Stimulated activated CD8-positive, alpha-beta memory T cell treated with anti-CD3 and anti-CD28 coated beads, Interleukin-7, amount 100 ng/mL, for 48 hours (primary cell): ENCODE results near the gene DENND1C.
"Not testable (repeated sequence)": the region's sequence is repeated elsewhere in the genome, so short reads cannot be mapped to it uniquely, and the experiment has no call there.

Experiments
- DNase-seq, 2 donors: peaks; one replicate each; pipeline ENCODE4 v3.0.0-alpha.2; 2020; ENCODE audit warnings: low read depth in 1 of 2; ENCODE audit errors: extremely low read depth in 1 of 2

Gene DENND1C

GRCh38 chr19:6508028-6508771 is 26.6 kb upstream of the DENND1C start:
- not testable (repeated sequence) for DNase-seq

GRCh38 chr19:6503407-6504201 is 22.0 kb upstream of the DENND1C start:
- DNase-seq: no peak

DNA sequence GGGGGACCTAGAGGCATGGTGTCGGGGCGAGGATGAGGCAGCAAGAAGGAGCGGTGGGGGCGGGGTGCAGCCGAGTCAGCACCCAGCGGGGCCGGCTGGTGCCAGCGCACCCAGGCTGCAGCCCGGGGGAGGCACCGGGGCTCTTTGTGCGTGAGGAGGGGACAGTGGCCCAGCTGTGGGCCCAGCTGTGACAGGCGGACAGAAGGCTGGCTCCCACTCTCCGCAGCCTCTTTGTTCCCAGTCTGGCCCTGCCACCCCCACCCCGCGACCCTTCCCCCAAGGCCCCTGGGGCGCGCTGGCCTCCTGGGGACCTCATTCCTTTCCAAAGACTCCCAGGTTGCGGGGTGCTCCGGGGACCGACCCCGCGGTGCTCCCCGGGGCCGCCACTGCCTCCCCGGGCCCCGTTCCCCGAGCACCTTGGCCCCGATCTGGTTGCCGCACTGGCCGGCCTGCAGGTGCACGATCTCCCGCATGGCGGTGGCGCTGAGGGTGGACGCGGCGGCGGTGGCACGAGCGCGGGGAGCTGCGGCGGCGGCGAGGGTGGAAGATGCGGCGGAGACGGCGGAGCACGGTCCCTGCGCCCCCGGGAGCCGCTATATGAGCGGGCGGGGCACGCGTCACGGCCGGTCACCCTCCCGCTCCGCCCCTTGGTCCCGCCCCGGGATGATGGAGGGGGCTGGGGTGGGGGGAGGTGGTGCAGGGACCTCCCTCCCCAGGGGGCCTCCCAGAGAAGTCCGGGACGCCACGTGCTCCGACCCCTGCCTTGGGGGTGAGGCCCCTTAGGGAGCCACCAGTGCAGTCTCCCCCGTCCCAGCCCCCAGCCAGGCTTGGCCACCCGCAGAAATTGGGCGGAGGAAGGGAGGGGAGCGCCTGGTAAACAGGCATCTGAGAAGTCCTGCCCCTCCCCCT is 20.4 kb upstream of the DENND1C start, which contains the start of gene TUBB4A:
TUBB4A (minus strand) TSS at position 570 of the 909 bp plus-strand sequence; CDS start at position 473, 97 bp downstream.
- DNase-seq: no peak

DNA sequence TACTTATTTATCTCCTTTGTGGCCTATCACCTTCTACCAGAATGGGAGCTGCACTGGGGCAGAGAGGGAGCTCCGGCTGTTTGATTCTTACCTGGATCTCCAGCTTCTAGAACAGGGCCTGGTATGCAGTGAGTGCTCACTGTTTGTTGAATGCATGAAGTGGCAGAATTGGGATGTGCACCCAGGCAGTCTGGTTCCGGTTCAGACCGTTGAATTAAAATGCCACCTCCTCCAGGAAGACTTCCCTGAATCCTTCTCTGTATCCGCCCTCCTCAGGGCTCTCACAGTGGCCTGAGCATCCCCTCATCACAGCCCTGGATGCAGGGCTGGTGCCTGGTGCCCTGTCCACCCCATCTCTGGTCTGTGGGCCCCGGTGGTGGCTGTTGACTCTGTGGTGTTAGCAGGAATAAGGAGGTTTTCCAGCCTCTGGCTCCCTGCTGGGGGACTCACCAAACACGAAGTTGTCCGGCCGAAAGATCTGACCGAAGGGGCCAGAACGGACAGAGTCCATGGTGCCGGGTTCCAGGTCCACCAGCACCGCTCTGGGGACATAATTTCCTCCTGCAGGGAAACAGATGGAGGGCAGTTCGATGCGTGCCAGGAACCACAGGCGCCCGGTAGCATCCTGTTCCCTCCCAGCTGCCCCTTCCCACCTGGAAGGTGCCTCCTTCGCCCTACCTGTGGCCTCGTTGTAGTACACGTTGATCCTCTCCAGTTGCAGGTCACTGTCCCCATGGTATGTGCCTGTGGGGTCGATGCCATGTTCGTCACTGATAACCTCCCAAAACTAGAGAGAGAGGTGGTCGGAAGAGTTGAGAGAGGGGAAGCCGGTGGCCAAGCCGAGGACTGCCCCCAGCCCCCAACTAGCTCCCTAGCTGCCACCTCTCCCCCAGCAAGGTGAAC is 19.5 kb upstream of the DENND1C start:
- DNase-seq: no peak

DNA sequence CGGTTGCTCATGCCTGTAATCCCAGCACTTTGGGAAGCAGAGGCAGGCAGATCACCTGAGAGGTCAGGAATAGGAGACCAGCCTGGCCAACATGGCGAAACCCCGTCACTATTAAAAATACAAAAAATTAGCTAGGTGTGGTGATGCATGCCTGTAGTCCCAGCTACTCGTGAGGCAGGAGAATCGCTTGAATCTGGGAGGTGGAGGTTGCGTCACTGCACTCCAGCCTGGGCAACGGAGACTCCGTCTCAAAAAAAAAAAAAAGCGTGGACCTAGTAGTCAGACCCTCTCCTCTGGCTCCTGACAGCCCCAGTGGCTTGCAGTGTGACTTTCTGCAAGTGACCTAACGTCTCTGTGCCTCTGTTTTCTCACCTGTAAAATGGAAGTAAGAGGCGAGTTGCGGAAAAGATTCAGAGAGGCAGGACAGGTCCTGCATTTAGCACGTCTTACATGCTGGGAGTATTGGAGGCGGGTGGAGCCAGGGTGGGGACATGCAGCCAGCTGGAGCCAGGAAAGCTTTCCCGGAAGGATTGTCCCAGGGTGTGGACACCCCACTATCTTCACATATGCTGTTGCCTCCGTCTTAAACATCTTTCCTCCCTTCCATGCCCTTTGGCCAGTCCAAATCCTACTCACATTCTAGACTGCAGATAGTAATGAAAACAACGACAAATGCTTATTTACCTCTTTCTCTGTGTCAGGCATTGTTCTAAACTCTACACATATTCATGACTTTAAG is 17.6 kb upstream of the DENND1C start:
- no peak for DNase-seq

DNA sequence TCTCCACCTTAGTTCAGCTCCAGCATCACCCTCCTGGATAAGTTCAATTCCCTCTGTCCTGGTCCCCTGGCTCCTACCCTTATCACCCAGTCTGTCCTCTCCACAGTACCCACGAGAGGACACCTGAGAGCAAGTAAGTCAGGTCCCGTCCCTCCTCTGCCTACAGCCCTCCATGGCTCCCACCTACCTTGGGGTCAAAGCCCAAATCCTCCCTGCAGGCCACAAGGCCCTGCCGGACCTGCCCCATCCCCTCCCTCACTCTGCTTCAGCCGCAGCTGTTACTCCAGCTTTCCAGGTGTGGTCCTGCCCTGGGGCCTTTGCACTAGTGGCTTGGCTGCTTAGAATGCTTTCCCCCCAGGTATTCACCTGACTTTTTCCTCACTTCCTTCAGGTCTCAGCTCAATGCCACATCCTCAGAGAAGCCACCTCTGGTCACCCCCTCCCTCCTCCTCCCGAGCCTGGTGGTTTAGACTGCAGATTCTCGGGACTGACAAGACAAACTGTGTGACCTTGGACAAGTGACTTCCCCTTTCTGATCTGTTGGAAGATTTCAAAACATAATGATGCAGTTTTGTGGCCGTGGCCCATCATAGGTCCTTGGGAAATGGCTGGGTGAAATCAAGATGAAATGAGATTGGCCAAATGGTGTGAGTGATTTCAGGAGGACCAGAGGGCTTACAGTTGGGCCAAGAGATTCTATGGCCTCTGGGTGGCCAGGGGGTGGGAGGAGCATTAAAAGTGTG is 16.9 kb upstream of the DENND1C start:
- no peak for DNase-seq

DNA sequence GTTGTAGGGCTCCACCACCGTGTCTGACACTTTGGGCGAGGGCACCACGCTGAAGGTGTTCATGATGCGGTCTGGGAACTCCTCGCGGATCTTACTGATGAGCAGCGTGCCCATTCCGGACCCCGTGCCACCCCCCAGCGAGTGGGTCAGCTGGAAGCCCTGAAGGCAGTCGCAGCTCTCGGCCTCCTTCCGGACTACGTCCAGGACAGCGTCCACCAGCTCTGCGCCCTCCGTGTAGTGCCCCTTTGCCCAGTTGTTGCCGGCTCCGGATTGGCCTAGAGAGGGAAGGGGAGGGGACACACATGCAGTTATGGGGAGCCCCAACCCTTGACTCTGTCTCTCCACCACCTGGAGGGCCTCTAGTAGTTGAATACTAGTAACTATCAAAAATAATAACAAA is 14.4 kb upstream of the DENND1C start:
- no peak for DNase-seq

GRCh38 chr19:6494438-6495036 is 12.9 kb upstream of the DENND1C start:
- DNase-seq: no peak

- DNase-seq: no peak
Measured at GRCh38 chr19:6491802-6492592, 10.4 kb upstream of the DENND1C start.

DNA sequence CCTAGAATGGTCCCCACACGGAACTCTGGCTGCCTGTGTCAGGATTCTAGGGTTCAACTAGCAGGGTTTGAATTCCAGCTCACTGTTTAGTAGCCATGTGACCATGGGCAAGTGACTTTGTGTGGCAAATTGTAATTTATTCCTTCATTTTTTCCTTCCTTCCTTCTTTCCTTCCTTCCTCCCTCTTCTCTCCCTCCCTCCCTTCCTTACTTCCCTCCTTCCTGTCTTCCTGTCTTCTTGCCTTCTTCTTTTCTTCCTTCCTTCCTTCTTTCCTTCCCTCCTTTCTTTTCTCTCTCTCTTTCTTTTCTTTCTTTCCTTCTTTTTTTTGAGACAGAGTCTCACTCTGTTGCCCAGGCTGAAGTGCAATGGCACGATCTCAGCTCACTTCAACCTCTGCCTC is 8.5 kb upstream of the DENND1C start:
- DNase-seq: no peak

DNA sequence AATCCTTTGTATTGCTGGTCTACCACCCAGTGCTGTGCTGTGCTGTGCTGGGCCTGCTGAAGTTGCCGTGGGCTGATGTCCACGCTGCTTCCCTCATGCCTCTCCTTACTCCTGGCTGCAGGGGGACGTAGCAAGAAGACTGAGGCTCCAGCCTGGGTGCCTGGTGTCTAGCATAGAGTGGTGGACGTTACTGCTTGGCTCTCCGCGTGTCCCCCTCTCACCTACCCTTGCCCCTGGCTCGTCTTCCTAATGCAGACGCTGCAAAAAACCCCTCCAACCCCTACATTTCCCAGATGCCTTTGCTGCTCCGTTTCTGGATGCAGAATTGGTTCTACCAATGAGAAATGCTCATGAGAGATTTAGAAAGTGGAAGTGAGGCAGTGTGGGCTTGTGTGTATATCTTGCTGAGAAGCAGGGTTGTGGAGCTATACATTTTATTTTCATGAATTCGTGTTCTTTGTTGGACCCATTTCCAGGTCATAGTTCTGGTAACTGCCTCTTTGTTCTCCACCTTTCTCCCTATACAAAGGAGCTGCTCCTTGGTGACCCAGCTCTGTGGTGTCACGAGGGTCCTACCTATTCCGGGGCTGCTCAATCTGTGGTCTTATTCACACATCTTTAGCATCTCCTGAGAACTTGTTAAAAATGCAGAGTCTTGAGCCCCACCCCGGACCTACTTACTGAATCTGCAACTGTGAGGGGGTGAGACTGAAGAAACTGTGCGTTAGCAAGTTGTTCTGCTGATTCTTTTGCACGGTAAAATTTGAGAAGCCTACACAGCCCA is 7.9 kb upstream of the DENND1C start:
- DNase-seq: no peak

DNA sequence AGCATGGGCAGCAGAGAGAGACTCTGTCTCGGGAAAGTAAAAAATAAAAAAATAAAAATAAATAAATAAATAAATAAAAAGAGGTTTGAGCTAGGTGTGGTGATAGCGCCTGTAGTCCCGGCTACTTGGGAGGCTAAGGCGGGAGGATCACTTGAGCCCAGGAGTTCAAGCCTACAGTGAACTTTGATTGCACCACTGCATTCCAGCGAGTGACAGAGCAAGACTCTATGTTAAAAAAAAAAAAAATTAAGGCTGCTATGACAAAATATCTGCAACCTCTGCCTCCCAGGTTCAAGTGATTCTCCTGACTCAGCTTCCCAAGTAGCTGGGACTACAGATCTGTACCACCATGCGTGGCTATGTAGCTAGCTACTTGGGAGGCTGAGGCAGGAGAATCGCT is 3.2 kb upstream of the DENND1C start:
- DNase-seq: no peak

GRCh38 chr19:6484230-6484629 is 2.6 kb upstream of the DENND1C start:
- DNase-seq: no peak

GRCh38 chr19:6483235-6483634 is 1.6 kb upstream of the DENND1C start:
- DNase-seq: no peak

DNA sequence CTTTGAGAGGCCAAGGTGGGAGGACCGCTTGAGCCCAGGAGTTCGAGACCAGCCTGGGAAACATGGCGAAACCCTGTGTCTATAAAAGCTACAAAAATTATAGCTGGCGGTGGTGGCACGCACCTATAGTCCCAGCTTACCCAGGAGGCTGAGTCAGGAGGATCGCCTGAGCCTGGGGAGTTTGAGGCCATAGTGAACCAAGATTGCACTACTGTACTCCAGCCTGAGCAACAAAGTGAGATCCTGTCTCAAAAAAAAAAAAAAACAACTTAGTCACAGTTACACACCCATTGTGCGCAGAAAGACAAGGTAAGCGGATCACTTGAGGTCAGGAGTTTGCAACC is 728 bp upstream of the DENND1C start:
- DNase-seq: no peak

DNA sequence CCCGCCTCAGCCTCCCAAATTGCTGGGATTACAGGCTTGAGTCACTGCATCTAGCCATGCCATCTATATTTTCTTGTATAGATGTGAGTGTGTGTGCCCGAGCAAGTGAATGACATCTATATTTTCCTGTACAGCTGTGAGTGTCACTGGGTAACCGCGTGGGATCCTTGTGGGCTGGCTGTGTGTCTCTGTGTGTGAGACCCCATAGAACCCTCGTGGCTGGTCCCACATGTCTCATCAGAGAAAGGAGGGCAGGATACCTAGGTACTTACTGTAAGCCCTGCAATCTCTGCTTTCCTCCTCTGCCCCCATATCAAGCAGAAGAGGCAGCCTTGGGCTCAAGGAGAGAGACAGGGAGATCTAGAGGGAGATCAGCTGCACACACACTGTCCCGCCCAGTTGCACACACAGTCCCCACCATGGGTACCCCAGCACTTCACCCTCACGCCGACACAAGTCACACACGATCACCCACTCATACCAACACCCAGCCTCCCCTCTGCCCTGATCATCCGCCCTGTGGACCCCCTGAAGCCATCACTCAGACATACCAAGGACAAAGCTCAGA is 655 bp downstream of the DENND1C start:
- DNase-seq: no peak
